SKM-1 treated with dmso at 0.1 percent for 144 hours (cell line): Measurements from ENCODE around the gene FAM131B.
"Not testable (repeated sequence)": the region's sequence is repeated elsewhere in the genome, so short reads cannot be mapped to it uniquely, and the experiment has no call there.

ENCODE experiments used
- DNase-seq: peaks from one replicate; lab custom pipeline; 2025; ENCODE audit not compliant: unreplicated experiment; lab: John Stamatoyannopoulos, UW

The FAM131B gene

GRCh38 chr7:143395187-143396149, 33.0 kb upstream of the FAM131B start:
- DNase-seq: no peak

- no peak for DNase-seq
Measured at GRCh38 chr7:143394777-143395176, 32.3 kb upstream of the FAM131B start.

- DNase-seq: no peak
Measured at GRCh38 chr7:143394068-143394467, 31.6 kb upstream of the FAM131B start.

GRCh38 chr7:143393267-143394041, 30.9 kb upstream of the FAM131B start:
- DNase-seq: no peak

GRCh38 chr7:143392875-143393266, 30.4 kb upstream of the FAM131B start:
- DNase-seq: no peak

GRCh38 chr7:143392427-143392826, 29.9 kb upstream of the FAM131B start:
- not testable (repeated sequence) for DNase-seq

GRCh38 chr7:143391462-143392404, 29.2 kb upstream of the FAM131B start:
- DNase-seq: no peak

GRCh38 chr7:143390773-143391317, 28.3 kb upstream of the FAM131B start:
- no peak for DNase-seq

GRCh38 chr7:143390104-143390772, 27.7 kb upstream of the FAM131B start:
- DNase-seq: no peak

GRCh38 chr7:143389316-143390103, 27.0 kb upstream of the FAM131B start:
- no peak for DNase-seq

- DNase-seq: no peak
Measured at GRCh38 chr7:143388491-143389101, 26.1 kb upstream of the FAM131B start.

GRCh38 chr7:143388051-143388450, 25.5 kb upstream of the FAM131B start:
- no peak for DNase-seq

GRCh38 chr7:143387156-143387975, 24.9 kb upstream of the FAM131B start:
- no peak for DNase-seq

GRCh38 chr7:143385891-143386781, 23.6 kb upstream of the FAM131B start:
- DNase-seq: peak; percentile 38

GRCh38 chr7:143384661-143385631, 22.4 kb upstream of the FAM131B start:
- peak; percentile 80 for DNase-seq

- no peak for DNase-seq
Measured at GRCh38 chr7:143384148-143384547, 21.6 kb upstream of the FAM131B start.
